Central memory CD8-positive, alpha-beta T cell (primary cell): ENCODE results near the gene PEX11A.

Experiments used
- ATAC-seq: fragments of 150-1000 bp; cut with Tn5 transposase; replicated peaks from 2 replicates; pipeline ENCODE4 v1.10.0; 2022; ENCODE audit warnings: mild to moderate bottlenecking, moderate FRiP score, moderate number of reproducible peaks; ENCODE audit not compliant: poor library complexity, severe bottlenecking; ENCODE audit errors: extremely low read depth
- DNase-seq, 2 donors: peaks; one replicate each; pipeline ENCODE4 v3.0.0; 2021; ENCODE audit warnings: low spot score in 2 of 2
- H3K27ac Mint-ChIP-seq: one replicate; pipeline ENCODE4 v1.8.0; 2022; ENCODE audit warnings: low read depth, mild to moderate bottlenecking, moderate library complexity, mixed read lengths
- H3K27me3 Mint-ChIP-seq: one replicate; pipeline ENCODE4 v1.8.0; 2022; ENCODE audit warnings: mixed read lengths
- H3K36me3 Mint-ChIP-seq: one replicate; pipeline ENCODE4 v1.8.0; 2022; ENCODE audit warnings: mild to moderate bottlenecking, moderate library complexity, mixed read lengths; ENCODE audit not compliant: insufficient read depth
- H3K4me1 Mint-ChIP-seq: one replicate; pipeline ENCODE4 v1.8.0; 2022; ENCODE audit warnings: mixed read lengths
- H3K4me3 Mint-ChIP-seq: one replicate; pipeline ENCODE4 v1.8.0; 2022; ENCODE audit warnings: mild to moderate bottlenecking, moderate library complexity, mixed read lengths
- H3K9me3 Mint-ChIP-seq: one replicate; pipeline ENCODE4 v1.8.0; 2022; ENCODE audit warnings: mixed read lengths

PEX11A gene

GRCh38 chr15:89690276-89691218 is at the start of gene PEX11A, which contains the start of gene WDR93:
TSS of gene PEX11A (minus strand) at chr15:89690754. CDS start at chr15:89690632, 122 bp downstream.
TSS of gene WDR93 (plus strand) at chr15:89690811. CDS start at chr15:89701747, 10,936 bp downstream.
- DNase-seq (peak; percentile 47 to 66), ATAC-seq (peak; percentile 83)
- peak within 1 kb of the TSS; percentile 95 for H3K4me3 Mint-ChIP-seq
- H3K4me1 Mint-ChIP-seq = peaks cover 12% of the 10 kb centered on the region
- H3K27ac Mint-ChIP-seq = peak within 1 kb of the TSS; percentile 97
- no peaks in the 10 kb centered on the region for H3K9me3 Mint-ChIP-seq
- peaks cover 7% of the 10 kb centered on the region for H3K36me3 Mint-ChIP-seq
- no peaks in the 10 kb centered on the region for H3K27me3 Mint-ChIP-seq

- Mint-ChIP-seq H3K27ac (no peak overlapping the region), H3K36me3 (no peaks in the 10 kb centered on the region), H3K4me3 (peak overlapping the region; percentile 19), H3K27me3 (peaks cover 30% of the 10 kb centered on the region), H3K9me3 (no peaks in the 10 kb centered on the region), H3K4me1 (peaks cover 5% of the 10 kb centered on the region)
- ATAC-seq (peak; percentile 91), DNase-seq (peak; percentile 41 to 51)
These were observed 49.6 kb upstream of the PEX11A start for GRCh38 chr15:89740137-89740536.

GRCh38 chr15:89735773-89736172 is 45.2 kb upstream of the PEX11A start:
- ATAC-seq (no peak), DNase-seq (no peak)
- no peaks in the 10 kb centered on the region for H3K9me3 Mint-ChIP-seq
- H3K4me1 Mint-ChIP-seq = peaks cover 5% of the 10 kb centered on the region
- peaks cover 64% of the 10 kb centered on the region for H3K27me3 Mint-ChIP-seq
- no peak overlapping the region for H3K4me3 Mint-ChIP-seq
- H3K27ac Mint-ChIP-seq = no peak overlapping the region
- no peaks in the 10 kb centered on the region for H3K36me3 Mint-ChIP-seq

GRCh38 chr15:89732451-89733172 is 42.1 kb upstream of the PEX11A start:
- Mint-ChIP-seq H3K4me3 (no peak overlapping the region), H3K4me1 (no peaks in the 10 kb centered on the region), H3K27me3 (peaks cover 59% of the 10 kb centered on the region), H3K27ac (no peak overlapping the region), H3K36me3 (no peaks in the 10 kb centered on the region), H3K9me3 (no peaks in the 10 kb centered on the region)
- no peak for DNase-seq
- ATAC-seq = no peak

GRCh38 chr15:89731275-89731674 is 40.7 kb upstream of the PEX11A start:
- ATAC-seq = no peak
- DNase-seq = no peak
- H3K27ac Mint-ChIP-seq = no peak overlapping the region

GRCh38 chr15:89728254-89728653 is 37.7 kb upstream of the PEX11A start:
- H3K4me1 Mint-ChIP-seq = no peaks in the 10 kb centered on the region
- H3K9me3 Mint-ChIP-seq = no peaks in the 10 kb centered on the region
- no peak overlapping the region for H3K27ac Mint-ChIP-seq
- no peak overlapping the region for H3K4me3 Mint-ChIP-seq
- H3K36me3 Mint-ChIP-seq = no peaks in the 10 kb centered on the region
- H3K27me3 Mint-ChIP-seq = peaks cover 23% of the 10 kb centered on the region
- DNase-seq (no peak), ATAC-seq (no peak)

More at GRCh38 chr15:89731275-89731674, 40.7 kb upstream of the PEX11A start:
- Mint-ChIP-seq H3K36me3 (no peaks in the 10 kb centered on the region), H3K4me3 (no peak overlapping the region), H3K4me1 (no peaks in the 10 kb centered on the region), H3K27me3 (peaks cover 45% of the 10 kb centered on the region), H3K9me3 (no peaks in the 10 kb centered on the region)

GRCh38 chr15:89725064-89725463 is 34.5 kb upstream of the PEX11A start:
- no peak overlapping the region for H3K27ac Mint-ChIP-seq
- H3K9me3 Mint-ChIP-seq = no peaks in the 10 kb centered on the region
- ATAC-seq = no peak
- no peaks in the 10 kb centered on the region for H3K36me3 Mint-ChIP-seq
- H3K4me1 Mint-ChIP-seq = no peaks in the 10 kb centered on the region
- H3K27me3 Mint-ChIP-seq = peaks cover 37% of the 10 kb centered on the region
- DNase-seq = no peak
- no peak overlapping the region for H3K4me3 Mint-ChIP-seq

- H3K9me3 Mint-ChIP-seq = no peaks in the 10 kb centered on the region
These were observed 34.1 kb upstream of the PEX11A start for GRCh38 chr15:89724621-89725020.

GRCh38 chr15:89723031-89723430 is 32.5 kb upstream of the PEX11A start:
- no peak for ATAC-seq
- H3K4me1 Mint-ChIP-seq = no peaks in the 10 kb centered on the region
- no peak overlapping the region for H3K4me3 Mint-ChIP-seq
- H3K9me3 Mint-ChIP-seq = no peaks in the 10 kb centered on the region
- H3K27ac Mint-ChIP-seq = no peak overlapping the region
- DNase-seq = no peak
- peaks cover 37% of the 10 kb centered on the region for H3K27me3 Mint-ChIP-seq
- H3K36me3 Mint-ChIP-seq = no peaks in the 10 kb centered on the region

More at GRCh38 chr15:89724621-89725020, 34.1 kb upstream of the PEX11A start:
- DNase-seq = no peak
- Mint-ChIP-seq H3K27me3 (peaks cover 37% of the 10 kb centered on the region), H3K4me1 (no peaks in the 10 kb centered on the region), H3K4me3 (no peak overlapping the region), H3K27ac (no peak overlapping the region), H3K36me3 (no peaks in the 10 kb centered on the region)
- ATAC-seq = no peak

- ATAC-seq (no peak), DNase-seq (no peak)
- Mint-ChIP-seq H3K9me3 (no peaks in the 10 kb centered on the region), H3K27ac (no peak overlapping the region), H3K4me3 (no peak overlapping the region), H3K27me3 (no peaks in the 10 kb centered on the region), H3K4me1 (no peaks in the 10 kb centered on the region), H3K36me3 (peaks cover 2% of the 10 kb centered on the region)
These were observed 24.2 kb upstream of the PEX11A start for GRCh38 chr15:89714775-89715174.

- Mint-ChIP-seq H3K36me3 (peaks cover 2% of the 10 kb centered on the region), H3K9me3 (no peaks in the 10 kb centered on the region), H3K4me1 (no peaks in the 10 kb centered on the region), H3K4me3 (no peak overlapping the region), H3K27ac (no peak overlapping the region), H3K27me3 (peaks cover 53% of the 10 kb centered on the region)
- DNase-seq (no peak), ATAC-seq (no peak)
These were observed 17.0 kb upstream of the PEX11A start for GRCh38 chr15:89707577-89707976.

GRCh38 chr15:89704411-89704810 is 13.9 kb upstream of the PEX11A start:
- Mint-ChIP-seq H3K4me3 (no peak overlapping the region), H3K36me3 (no peaks in the 10 kb centered on the region), H3K27ac (no peak overlapping the region), H3K27me3 (peaks cover 80% of the 10 kb centered on the region), H3K9me3 (no peaks in the 10 kb centered on the region), H3K4me1 (no peaks in the 10 kb centered on the region)
- DNase-seq = no peak
- ATAC-seq = no peak
